CD4-positive, alpha-beta memory T cell (primary cell): Measurements from ENCODE around the gene GALNTL6. TPM values are rescaled to one million over a fixed set of nuclear protein-coding genes. Genes with fewer than 3 reads are reported as not detected.

Experiments used
- CTCF ChIA-PET: fragments of 350-600 bp; sonication (Branson Sonifier 250); formaldehyde crosslinking; loops from one replicate; lab custom pipeline; 2021; ENCODE audit warnings: inconsistent platforms; ENCODE audit not compliant: partially characterized antibody; lab: Charles Lee
- POLR2A ChIA-PET: fragments of 350-600 bp; sonication (Branson Sonifier 250); formaldehyde crosslinking; loops from one replicate; lab custom pipeline; 2021; ENCODE audit not compliant: partially characterized antibody; lab: Charles Lee
- DNase-seq, 5 donors: peaks; one replicate each; pipeline versions ENCODE4 v3.0.0 to v3.0.0-alpha.2; 2020 to 2022; ENCODE audit warnings: mixed read lengths in 1 of 5
- H3K27ac ChIP-seq: one replicate; pipeline ENCODE4 v1.7.0; 2013; ENCODE audit warnings: low read depth, low read length
- H3K27me3 ChIP-seq: 2 replicates; pipeline ENCODE4 v1.7.0; 2013; ENCODE audit warnings: mild to moderate bottlenecking, low read length, moderate library complexity; ENCODE audit not compliant: insufficient read depth
- H3K36me3 ChIP-seq: 2 replicates; pipeline ENCODE4 v1.7.0; 2013; ENCODE audit warnings: mild to moderate bottlenecking, low read length, moderate library complexity; ENCODE audit not compliant: insufficient read depth
- H3K4me1 ChIP-seq: 2 replicates; pipeline ENCODE4 v1.7.0; 2013; ENCODE audit warnings: mild to moderate bottlenecking, low read length, moderate library complexity; ENCODE audit not compliant: insufficient read depth
- H3K4me3 ChIP-seq, 2 donors: one replicate each; pipeline ENCODE4 v1.7.0; 2013; ENCODE audit warnings: low read length in 2 of 2, mild to moderate bottlenecking in 1 of 2
- H3K9me3 ChIP-seq, 2 donors: one replicate each; pipeline ENCODE4 v1.7.0; 2013; ENCODE audit warnings: low read length in 2 of 2, control low read depth in 1 of 2; ENCODE audit not compliant: control insufficient read depth in 1 of 2
- H3K27ac Mint-ChIP-seq, 7 donors: one replicate each; pipeline ENCODE4 v1.8.0; 2020 to 2021; ENCODE audit warnings: mixed read lengths in 7 of 7, mild to moderate bottlenecking in 6 of 7, inconsistent platforms in 3 of 7, moderate library complexity in 3 of 7
- H3K27me3 Mint-ChIP-seq, 2 donors: one replicate each; pipeline ENCODE4 v1.8.0; 2020 to 2021; ENCODE audit warnings: mixed read lengths in 2 of 2
- H3K36me3 Mint-ChIP-seq, 2 donors: one replicate each; pipeline ENCODE4 v1.8.0; 2020 to 2021; ENCODE audit warnings: mixed read lengths in 2 of 2, inconsistent platforms in 1 of 2, mild to moderate bottlenecking in 1 of 2
- H3K4me1 Mint-ChIP-seq, 4 donors: one replicate each; pipeline ENCODE4 v1.8.0; 2020 to 2021; ENCODE audit warnings: mixed read lengths in 4 of 4, mild to moderate bottlenecking in 1 of 4
- H3K4me3 Mint-ChIP-seq, 8 donors: one replicate each; pipeline ENCODE4 v1.8.0; 2020 to 2021; ENCODE audit warnings: mixed read lengths in 8 of 8, mild to moderate bottlenecking in 7 of 8, moderate library complexity in 6 of 8, inconsistent platforms in 3 of 8
- H3K9me3 Mint-ChIP-seq, 8 donors: one replicate each; pipeline ENCODE4 v1.8.0; 2020 to 2021; ENCODE audit warnings: mixed read lengths in 8 of 8, mild to moderate bottlenecking in 5 of 8, inconsistent platforms in 3 of 8, moderate library complexity in 1 of 8
- intact Hi-C: fragments of 100-400 bp; cut with micrococcal nuclease; formaldehyde crosslinking; loops from one replicate; pipeline ENCODE4 v1.15.1; 2023
- polyA plus RNA-seq, 2 donors: library from polyadenylated mRNA; unstranded; fragments of 300-500 nt; fragmentation: Illumina TruSeq; gene quantifications; one replicate each; pipeline ENCODE4 v1.2.3, GENCODE V29; 2021
- total RNA-seq, 2 experiments: library from RNA; stranded (reverse); gene quantifications; one replicate each; pipeline ENCODE4 v1.2.3, GENCODE V29; 2021

Gene GALNTL6
- total and polyA plus RNA-seq, 4 experiments from 2014 or later = not detected

DNA sequence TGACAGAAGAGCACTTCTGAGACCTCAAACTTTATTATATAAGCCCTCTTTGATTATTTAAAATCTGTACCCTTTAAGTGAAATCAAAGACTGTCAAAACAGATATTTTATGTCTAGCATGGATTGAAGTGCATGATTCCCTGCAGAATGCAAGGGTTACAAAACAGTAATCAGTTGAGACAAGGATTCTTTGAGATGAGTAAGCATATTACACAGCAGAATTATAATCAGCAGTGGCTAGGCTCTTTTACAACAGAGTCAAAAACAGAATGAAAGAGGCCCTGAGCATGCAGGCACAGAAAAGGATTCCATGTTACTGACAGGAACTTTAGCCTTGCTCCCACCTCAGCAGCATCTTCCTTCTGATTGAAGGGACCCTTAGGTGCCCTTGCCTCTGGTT, 867.5 kb downstream of the GALNTL6 start:
- Histone ChIP-seq H3K36me3 (no peaks in the 10 kb centered on the region), H3K4me1 (no peaks in the 10 kb centered on the region), H3K9me3 (no peaks in the 10 kb centered on the region), H3K27me3 (no peaks in the 10 kb centered on the region), H3K4me3 (no peak overlapping the region), H3K27ac (no peak overlapping the region)
- ChIA-PET CTCF (no interaction called here), POLR2A (no interaction called here)
- Mint-ChIP-seq H3K27ac (no peak overlapping the region), H3K4me1 (no peaks in the 10 kb centered on the region), H3K4me3 (no peak overlapping the region), H3K27me3 (no peaks in the 10 kb centered on the region), H3K36me3 (no peaks in the 10 kb centered on the region), H3K9me3 (peaks cover 0 to 15% (median 2%) of the 10 kb centered on the region in 8 donors)
- no peak for DNase-seq
- intact Hi-C loops = no loop called here

DNA sequence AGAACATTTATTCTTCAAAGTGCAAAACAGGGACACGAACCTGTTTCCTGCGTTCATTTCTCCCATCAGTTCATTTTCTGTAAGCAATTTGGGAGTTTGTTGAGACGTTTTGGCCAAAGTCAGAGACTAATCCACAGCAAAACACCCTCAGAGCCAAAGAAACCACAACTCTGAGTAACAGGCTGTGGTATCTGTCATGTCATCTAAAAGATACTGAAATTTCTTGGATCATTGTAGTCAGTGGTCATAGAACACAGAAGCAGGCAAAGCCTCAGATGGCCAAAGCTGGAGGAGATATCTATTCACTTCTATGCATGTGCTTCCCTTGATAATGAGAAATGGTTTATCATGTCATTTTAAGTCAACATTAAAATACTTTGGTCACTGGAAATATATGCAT, 869.8 kb downstream of the GALNTL6 start:
- no peaks in the 10 kb centered on the region for H3K36me3 ChIP-seq
- ChIA-PET POLR2A (no interaction called here), CTCF (no interaction called here)
- Mint-ChIP-seq H3K27ac (no peak overlapping the region), H3K27me3 (no peaks in the 10 kb centered on the region), H3K9me3 (peaks cover 0 to 5% (median 0%) of the 10 kb centered on the region in 8 donors), H3K36me3 (no peaks in the 10 kb centered on the region), H3K4me1 (no peaks in the 10 kb centered on the region), H3K4me3 (no peak overlapping the region)
- H3K4me1 ChIP-seq = no peaks in the 10 kb centered on the region
- H3K9me3 ChIP-seq = no peaks in the 10 kb centered on the region
- intact Hi-C loops = no loop called here
- DNase-seq = no peak
- H3K27ac ChIP-seq = no peak overlapping the region
- no peaks in the 10 kb centered on the region for H3K27me3 ChIP-seq
- H3K4me3 ChIP-seq = no peak overlapping the region

DNA sequence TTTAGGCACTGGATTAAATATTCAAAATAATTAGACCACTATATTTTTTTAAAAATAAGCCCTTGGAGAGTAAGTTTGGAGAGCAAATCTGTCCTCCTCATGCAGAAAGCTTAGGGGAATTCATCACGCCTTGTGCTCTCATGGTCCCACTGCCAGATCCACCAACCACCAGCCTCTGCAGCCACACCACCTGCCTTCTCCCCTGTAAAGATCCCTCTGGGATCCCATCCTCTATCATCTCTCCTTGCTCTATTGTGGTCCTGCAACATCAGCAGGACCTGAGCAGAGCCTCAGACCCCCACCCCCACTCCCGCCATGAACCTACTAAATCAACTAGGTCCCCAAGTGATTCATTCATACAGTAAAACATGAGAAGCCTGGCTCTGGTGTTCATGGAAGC, 872.8 kb downstream of the GALNTL6 start:
- H3K27ac ChIP-seq = no peak overlapping the region
- H3K4me3 ChIP-seq = no peak overlapping the region
- no peak for DNase-seq
- CTCF ChIA-PET = no interaction called here
- no peaks in the 10 kb centered on the region for H3K27me3 Mint-ChIP-seq
- no peaks in the 10 kb centered on the region for H3K36me3 Mint-ChIP-seq
- H3K36me3 ChIP-seq = no peaks in the 10 kb centered on the region
- H3K9me3 Mint-ChIP-seq = peaks cover 0 to 12% (median 4%) of the 10 kb centered on the region in 8 donors
- intact Hi-C loops = no loop called here
- no peaks in the 10 kb centered on the region for H3K4me1 Mint-ChIP-seq
- H3K27ac Mint-ChIP-seq = no peak overlapping the region
- no peak overlapping the region for H3K4me3 Mint-ChIP-seq
- POLR2A ChIA-PET = no interaction called here
- no peaks in the 10 kb centered on the region for H3K9me3 ChIP-seq
- no peaks in the 10 kb centered on the region for H3K27me3 ChIP-seq
- H3K4me1 ChIP-seq = no peaks in the 10 kb centered on the region

DNA sequence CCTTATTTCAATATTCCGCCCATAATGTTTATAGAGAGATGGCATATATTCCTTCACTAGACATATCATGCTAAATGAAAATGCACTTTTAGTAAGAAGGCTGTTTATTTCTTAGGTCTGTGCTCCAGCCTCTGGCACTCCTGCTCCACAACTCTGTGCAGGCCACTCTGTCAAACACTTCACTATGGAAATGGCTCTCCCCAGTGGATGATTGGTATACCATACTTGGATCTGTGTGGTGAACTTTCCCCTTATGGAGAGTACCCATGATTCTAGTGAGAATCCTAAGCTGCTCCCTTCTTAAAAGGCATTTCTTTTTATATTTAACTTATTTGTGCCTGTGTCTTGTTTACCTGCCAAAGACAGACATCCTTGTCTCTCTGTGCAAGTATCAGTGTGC, 875.3 kb downstream of the GALNTL6 start:
- H3K4me3 ChIP-seq = no peak overlapping the region
- POLR2A ChIA-PET = no interaction called here
- H3K27me3 Mint-ChIP-seq = no peaks in the 10 kb centered on the region

DNA sequence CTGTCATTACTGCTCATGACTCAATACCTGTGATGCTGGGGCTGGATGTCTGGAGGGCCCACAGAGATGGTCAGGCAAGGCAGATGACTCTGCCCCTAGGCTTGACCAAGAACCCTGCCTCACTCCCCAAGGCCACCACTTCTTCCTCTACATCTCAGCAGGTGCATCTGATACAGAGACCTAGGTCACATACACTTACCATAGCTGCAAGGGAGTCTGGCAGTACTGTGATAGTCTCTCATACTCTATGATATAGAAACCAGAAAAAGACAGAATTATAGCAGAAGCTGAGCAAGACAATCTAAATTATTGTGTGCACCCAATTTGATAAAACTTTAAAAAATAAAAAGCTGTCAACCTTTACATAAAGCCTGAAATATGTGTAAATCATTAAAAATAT, 878.3 kb downstream of the GALNTL6 start:
- H3K27me3 Mint-ChIP-seq = no peaks in the 10 kb centered on the region

More for the DNA sequence above, 875.3 kb downstream of the GALNTL6 start:
- Mint-ChIP-seq H3K27ac (no peak overlapping the region), H3K4me3 (no peak overlapping the region), H3K9me3 (peaks cover 0 to 20% (median 12%) of the 10 kb centered on the region in 8 donors), H3K4me1 (no peaks in the 10 kb centered on the region), H3K36me3 (no peaks in the 10 kb centered on the region)
- no peaks in the 10 kb centered on the region for H3K27me3 ChIP-seq
- CTCF ChIA-PET = no interaction called here
- intact Hi-C loops = no loop called here
- no peak for DNase-seq
- peaks cover 0 to 4% of the 10 kb centered on the region in 2 donors for H3K9me3 ChIP-seq
- no peak overlapping the region for H3K27ac ChIP-seq
- no peaks in the 10 kb centered on the region for H3K36me3 ChIP-seq
- H3K4me1 ChIP-seq = no peaks in the 10 kb centered on the region

DNA sequence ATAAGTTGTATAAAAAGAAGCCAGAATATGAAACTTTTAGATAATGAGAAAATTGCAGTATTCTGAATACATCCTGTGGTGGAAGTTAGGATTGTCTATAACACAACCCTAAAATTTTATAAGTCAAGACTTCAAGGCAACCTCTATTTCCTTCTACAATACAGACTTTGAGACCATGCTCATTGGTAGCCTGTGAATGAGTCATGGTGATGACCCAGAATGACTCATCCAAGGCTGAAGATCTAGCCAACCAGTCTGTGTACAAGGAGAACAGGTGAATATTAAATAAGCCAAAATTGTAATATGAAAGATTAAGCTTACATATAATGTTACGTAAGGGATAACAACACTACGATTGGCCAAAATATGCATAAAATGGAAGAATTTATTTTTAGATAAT, 879.5 kb downstream of the GALNTL6 start:
- CTCF ChIA-PET = no interaction called here
- intact Hi-C loops = no loop called here
- DNase-seq = no peak
- Histone ChIP-seq H3K27ac (no peak overlapping the region), H3K9me3 (peaks cover 0 to 4% of the 10 kb centered on the region in 2 donors), H3K4me1 (no peaks in the 10 kb centered on the region), H3K4me3 (no peak overlapping the region), H3K27me3 (no peaks in the 10 kb centered on the region), H3K36me3 (no peaks in the 10 kb centered on the region)
- H3K36me3 Mint-ChIP-seq = no peaks in the 10 kb centered on the region
- H3K4me1 Mint-ChIP-seq = no peaks in the 10 kb centered on the region
- POLR2A ChIA-PET = no interaction called here
- H3K27ac Mint-ChIP-seq = no peak overlapping the region
- H3K27me3 Mint-ChIP-seq = no peaks in the 10 kb centered on the region
- no peak overlapping the region for H3K4me3 Mint-ChIP-seq
- peaks cover 0 to 24% (median 15%) of the 10 kb centered on the region in 8 donors for H3K9me3 Mint-ChIP-seq

More for the DNA sequence above, 878.3 kb downstream of the GALNTL6 start:
- POLR2A ChIA-PET = no interaction called here
- H3K4me1 ChIP-seq = no peaks in the 10 kb centered on the region
- no peak for DNase-seq
- Mint-ChIP-seq H3K4me1 (no peaks in the 10 kb centered on the region), H3K9me3 (peaks cover 0 to 23% (median 14%) of the 10 kb centered on the region in 8 donors), H3K27ac (no peak overlapping the region), H3K4me3 (no peak overlapping the region), H3K36me3 (no peaks in the 10 kb centered on the region)
- no peak overlapping the region for H3K27ac ChIP-seq
- no peaks in the 10 kb centered on the region for H3K27me3 ChIP-seq
- peaks cover 0 to 4% of the 10 kb centered on the region in 2 donors for H3K9me3 ChIP-seq
- CTCF ChIA-PET = no interaction called here
- H3K4me3 ChIP-seq = no peak overlapping the region
- intact Hi-C loops = no loop called here
- no peaks in the 10 kb centered on the region for H3K36me3 ChIP-seq

DNA sequence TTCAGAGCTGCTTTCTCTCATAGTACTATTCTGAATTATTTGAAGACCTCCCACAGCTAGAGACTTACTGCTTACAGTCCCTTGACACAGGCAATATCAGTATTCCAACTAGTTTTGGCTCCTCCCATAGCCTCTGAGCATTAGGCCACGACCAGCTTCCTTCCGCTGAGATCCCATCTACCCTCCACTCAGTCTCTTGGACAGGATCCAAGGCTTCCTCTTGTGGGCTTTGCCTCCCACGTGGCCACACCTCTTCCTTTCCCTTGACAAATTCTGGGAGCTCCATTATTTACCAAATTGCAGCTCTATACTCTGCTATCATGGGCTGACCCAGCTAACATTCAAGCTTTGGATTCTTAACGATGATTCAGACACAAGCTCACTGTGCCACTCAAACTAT, 885.1 kb downstream of the GALNTL6 start:
- CTCF ChIA-PET = no interaction called here
- POLR2A ChIA-PET = no interaction called here
- H3K4me3 ChIP-seq = no peak overlapping the region
- Mint-ChIP-seq H3K27ac (no peak overlapping the region), H3K27me3 (no peaks in the 10 kb centered on the region), H3K4me3 (no peak overlapping the region), H3K9me3 (peaks cover 0 to 11% (median 6%) of the 10 kb centered on the region in 8 donors), H3K36me3 (no peaks in the 10 kb centered on the region), H3K4me1 (no peaks in the 10 kb centered on the region)
- no peak overlapping the region for H3K27ac ChIP-seq
- no peaks in the 10 kb centered on the region for H3K36me3 ChIP-seq
- H3K4me1 ChIP-seq = no peaks in the 10 kb centered on the region
- H3K27me3 ChIP-seq = no peaks in the 10 kb centered on the region
- H3K9me3 ChIP-seq = no peaks in the 10 kb centered on the region
- DNase-seq = no peak
- intact Hi-C loops = no loop called here

DNA sequence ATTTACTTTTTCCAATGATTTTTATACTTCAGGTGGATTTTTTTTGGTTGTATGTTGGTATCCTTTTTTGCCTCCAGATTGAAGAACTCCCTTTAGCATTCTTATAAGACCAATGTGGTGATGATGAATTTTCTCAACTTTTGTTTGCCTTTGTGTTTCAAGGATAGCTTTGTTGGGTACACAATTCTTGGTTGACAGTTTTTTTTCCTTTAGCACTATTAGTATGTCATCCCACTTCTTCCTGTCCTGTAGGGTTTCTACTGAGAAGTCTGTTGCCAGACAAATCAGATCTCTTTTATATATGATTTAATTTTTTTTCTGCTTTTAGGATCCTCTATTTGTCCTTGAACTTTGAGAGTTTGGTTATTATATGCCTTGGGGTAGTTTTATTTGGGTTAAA, 892.4 kb downstream of the GALNTL6 start:
- H3K4me3 Mint-ChIP-seq = no peak overlapping the region
- H3K27me3 ChIP-seq = no peaks in the 10 kb centered on the region
- no peak for DNase-seq
- H3K4me3 ChIP-seq = no peak overlapping the region
- no peaks in the 10 kb centered on the region for H3K4me1 ChIP-seq
- POLR2A ChIA-PET = no interaction called here
- peaks cover 0 to 28% (median 19%) of the 10 kb centered on the region in 8 donors for H3K9me3 Mint-ChIP-seq
- H3K27ac Mint-ChIP-seq = no peak overlapping the region
- H3K36me3 Mint-ChIP-seq = no peaks in the 10 kb centered on the region
- no peaks in the 10 kb centered on the region for H3K27me3 Mint-ChIP-seq
- H3K9me3 ChIP-seq = peaks cover 0 to 4% of the 10 kb centered on the region in 2 donors
- CTCF ChIA-PET = no interaction called here
- H3K27ac ChIP-seq = no peak overlapping the region
- no peaks in the 10 kb centered on the region for H3K36me3 ChIP-seq
- H3K4me1 Mint-ChIP-seq = no peaks in the 10 kb centered on the region
- intact Hi-C loops = no loop called here
